ENCODE data around the gene PIMREG.

The PIMREG gene

DNA sequence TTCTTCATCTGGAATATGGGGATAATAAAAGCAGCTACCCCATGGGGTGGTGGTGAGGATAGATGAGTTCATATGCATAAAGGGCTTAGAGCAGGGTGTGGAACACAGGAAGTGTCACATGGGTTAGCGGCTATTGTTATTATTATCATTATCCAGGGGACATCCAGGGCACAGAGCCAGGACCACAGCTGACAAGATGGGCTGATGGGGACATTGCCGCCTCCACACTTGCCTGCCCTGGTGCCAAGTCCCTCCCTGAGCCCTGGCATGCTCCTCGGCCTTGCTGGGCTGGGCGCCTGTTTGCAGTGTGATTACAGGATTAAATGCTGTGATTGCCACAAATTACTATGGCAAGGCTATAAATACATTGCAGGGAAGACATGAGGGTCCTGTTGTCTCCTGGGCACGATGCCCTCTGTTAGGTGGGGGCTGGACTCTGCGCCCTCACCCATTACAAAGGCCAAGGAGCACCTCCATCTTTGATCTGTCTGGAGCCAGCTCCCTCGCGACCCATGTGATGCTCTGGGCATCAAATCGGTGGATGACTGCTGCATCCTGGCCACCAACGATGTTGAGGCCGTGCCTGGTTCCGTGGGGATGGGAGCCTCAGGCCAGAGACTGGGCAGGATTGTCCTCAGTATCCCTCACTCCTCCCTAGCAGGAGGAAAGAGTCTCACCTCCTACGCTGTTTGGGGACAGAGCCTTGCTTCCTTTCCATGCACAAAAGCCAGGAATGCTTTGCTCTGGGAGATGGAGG lies 43.2 kb downstream of the PIMREG start:
- Histone ChIP-seq H3K4me3 (ENCODE audit: low read length) (no peak overlapping the region), H3K4me1 (ENCODE audit: control insufficient read depth, insufficient read depth, low read length) (peaks cover 20% of the 10 kb centered on the region), H3K36me3 (ENCODE audit: insufficient read depth, low read length) (no peaks in the 10 kb centered on the region), H3K27me3 (ENCODE audit: control insufficient read depth, insufficient read depth, low read length) (no peaks in the 10 kb centered on the region), H3K9me3 (replicated peaks; ENCODE audit: low read length) (no peaks in the 10 kb centered on the region), H3K9ac (ENCODE audit: low read depth, low read length) (no peak overlapping the region), H3K4me2 (ENCODE audit: low read length) (no peak overlapping the region)

DNA sequence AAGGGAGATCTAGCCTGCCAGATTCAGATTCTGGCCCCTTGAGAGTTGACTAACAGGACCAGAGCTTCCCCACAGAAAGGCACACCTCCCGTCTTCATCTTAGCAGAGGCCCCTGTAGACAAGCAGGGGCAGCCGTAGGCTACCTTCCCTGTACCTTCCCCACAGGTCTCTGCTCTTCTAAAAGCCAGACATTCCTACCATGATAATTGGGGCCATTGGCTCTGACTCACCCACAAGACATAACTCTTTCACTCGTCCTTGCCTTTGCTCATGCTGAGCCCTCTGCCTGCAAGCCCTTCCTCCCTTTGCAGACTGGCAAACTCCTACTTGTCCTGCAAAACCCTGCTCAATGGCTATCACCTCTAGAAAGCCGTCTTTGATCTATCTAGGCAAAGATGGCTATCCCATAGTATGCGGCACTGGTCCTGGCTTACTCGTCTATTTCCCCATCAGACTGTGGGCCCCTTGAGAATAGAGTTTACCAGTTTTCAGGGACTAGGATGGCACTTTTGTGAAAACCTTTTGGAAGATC lies 43.8 kb downstream of the PIMREG start:
- Histone ChIP-seq H3K9me3 (replicated peaks; ENCODE audit: low read length) (no peaks in the 10 kb centered on the region), H3K36me3 (ENCODE audit: insufficient read depth, low read length) (no peaks in the 10 kb centered on the region), H3K4me3 (ENCODE audit: low read length) (no peak overlapping the region), H3K4me1 (ENCODE audit: control insufficient read depth, insufficient read depth, low read length) (peaks cover 20% of the 10 kb centered on the region), H3K4me2 (ENCODE audit: low read length) (no peak overlapping the region), H3K9ac (ENCODE audit: low read depth, low read length) (no peak overlapping the region), H3K27me3 (ENCODE audit: control insufficient read depth, insufficient read depth, low read length) (no peaks in the 10 kb centered on the region)

DNA sequence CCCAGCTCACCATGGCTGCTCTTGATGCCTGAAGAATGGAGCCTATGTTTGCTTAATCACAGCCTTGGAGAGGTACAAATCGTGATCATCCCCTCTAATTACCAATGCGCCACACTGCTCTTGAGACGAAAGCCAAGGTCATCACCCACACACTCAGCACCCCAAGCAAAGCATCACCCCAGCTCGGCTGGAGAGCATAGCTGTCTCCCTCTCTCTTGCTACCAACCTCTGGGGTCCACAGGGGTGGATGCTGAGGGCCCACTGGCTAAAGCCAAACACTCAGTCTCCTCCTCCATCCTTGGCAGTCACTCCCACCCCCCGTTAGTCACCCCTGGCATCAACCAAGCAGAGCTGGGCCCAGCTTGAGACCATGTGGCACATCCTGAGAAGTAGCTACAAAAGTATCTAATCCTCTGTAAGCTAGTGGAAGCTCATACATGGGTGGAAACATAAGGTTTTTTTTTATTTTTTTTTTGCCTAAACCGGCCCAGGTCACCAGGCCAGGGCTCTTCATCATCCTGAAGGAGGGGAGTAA lies 44.8 kb downstream of the PIMREG start:
- Histone ChIP-seq H3K9ac (ENCODE audit: low read depth, low read length) (no peak overlapping the region), H3K4me1 (ENCODE audit: control insufficient read depth, insufficient read depth, low read length) (peaks cover 20% of the 10 kb centered on the region), H3K9me3 (replicated peaks; ENCODE audit: low read length) (no peaks in the 10 kb centered on the region)

GRCh38 chr17:6491071-6491700 lies 46.9 kb downstream of the PIMREG start:
- no peak overlapping the region for H3K4me3 ChIP-seq (ENCODE audit: low read length)
- H3K27me3 ChIP-seq (ENCODE audit: control insufficient read depth, insufficient read depth, low read length), result no peaks in the 10 kb centered on the region
- no peaks in the 10 kb centered on the region for H3K9me3 ChIP-seq (replicated peaks; ENCODE audit: low read length)
- no peak overlapping the region for H3K4me2 ChIP-seq (ENCODE audit: low read length)
- H3K36me3 ChIP-seq (ENCODE audit: insufficient read depth, low read length), result no peaks in the 10 kb centered on the region
- peaks cover 20% of the 10 kb centered on the region for H3K4me1 ChIP-seq (ENCODE audit: control insufficient read depth, insufficient read depth, low read length)
- H3K9ac ChIP-seq (ENCODE audit: low read depth, low read length), result no peak overlapping the region

More for the DNA sequence above, 44.8 kb downstream of the PIMREG start:
- Histone ChIP-seq H3K36me3 (ENCODE audit: insufficient read depth, low read length) (no peaks in the 10 kb centered on the region), H3K4me3 (ENCODE audit: low read length) (no peak overlapping the region), H3K27me3 (ENCODE audit: control insufficient read depth, insufficient read depth, low read length) (no peaks in the 10 kb centered on the region), H3K4me2 (ENCODE audit: low read length) (no peak overlapping the region)

- no peaks in the 10 kb centered on the region for H3K27me3 ChIP-seq (ENCODE audit: control insufficient read depth, insufficient read depth, low read length)
- H3K4me1 ChIP-seq (ENCODE audit: control insufficient read depth, insufficient read depth, low read length), result peaks cover 9% of the 10 kb centered on the region
- no peaks in the 10 kb centered on the region for H3K9me3 ChIP-seq (replicated peaks; ENCODE audit: low read length)
- no peaks in the 10 kb centered on the region for H3K36me3 ChIP-seq (ENCODE audit: insufficient read depth, low read length)
- no peak overlapping the region for H3K4me3 ChIP-seq (ENCODE audit: low read length)
- H3K4me2 ChIP-seq (ENCODE audit: low read length), result no peak overlapping the region
- no peak overlapping the region for H3K9ac ChIP-seq (ENCODE audit: low read depth, low read length)
Observed at GRCh38 chr17:6492892-6493674, 48.8 kb downstream of the PIMREG start.

DNA sequence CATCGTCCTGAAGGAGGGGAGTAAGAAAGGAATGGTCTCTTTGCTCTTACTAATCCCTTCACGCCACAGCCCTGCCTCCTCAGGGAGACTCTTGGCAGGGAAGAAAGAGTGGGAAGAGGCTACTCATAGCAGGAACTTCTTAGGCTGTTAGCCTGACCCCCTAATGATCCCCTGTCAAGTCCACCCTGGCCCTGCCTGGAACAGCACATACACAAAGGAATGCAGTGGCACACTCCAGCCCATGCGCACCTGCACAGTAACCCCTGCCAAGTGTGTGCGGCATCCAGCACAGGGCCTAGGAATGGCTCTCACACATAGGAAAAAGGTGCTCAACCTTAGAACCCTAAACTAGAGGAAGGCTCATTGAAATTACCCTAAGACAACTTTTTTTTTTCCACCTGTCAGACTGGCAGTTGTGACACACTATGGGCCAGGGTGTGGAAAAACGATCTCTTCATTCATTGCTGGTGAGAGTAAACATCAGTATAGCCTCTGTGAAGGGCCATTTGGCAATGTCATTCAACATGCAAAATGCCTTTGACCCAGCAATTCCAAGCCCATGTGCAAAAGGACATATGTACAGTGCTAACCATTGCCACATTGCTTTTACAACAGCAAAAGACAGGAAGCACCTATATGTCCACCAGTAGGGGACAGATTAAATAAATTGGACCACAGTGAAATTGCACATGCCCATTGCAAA lies 50.1 kb downstream of the PIMREG start:
- Histone ChIP-seq H3K4me3 (ENCODE audit: low read length) (no peak overlapping the region), H3K36me3 (ENCODE audit: insufficient read depth, low read length) (no peaks in the 10 kb centered on the region), H3K27me3 (ENCODE audit: control insufficient read depth, insufficient read depth, low read length) (no peaks in the 10 kb centered on the region), H3K9ac (ENCODE audit: low read depth, low read length) (no peak overlapping the region), H3K4me1 (ENCODE audit: control insufficient read depth, insufficient read depth, low read length) (peaks cover 7% of the 10 kb centered on the region), H3K9me3 (replicated peaks; ENCODE audit: low read length) (no peaks in the 10 kb centered on the region), H3K4me2 (ENCODE audit: low read length) (no peak overlapping the region)

- Histone ChIP-seq H3K4me2 (ENCODE audit: low read length) (no peak overlapping the region), H3K4me3 (ENCODE audit: low read length) (no peak overlapping the region), H3K4me1 (ENCODE audit: control insufficient read depth, insufficient read depth, low read length) (peaks cover 7% of the 10 kb centered on the region), H3K27me3 (ENCODE audit: control insufficient read depth, insufficient read depth, low read length) (no peaks in the 10 kb centered on the region), H3K36me3 (ENCODE audit: insufficient read depth, low read length) (no peaks in the 10 kb centered on the region), H3K9ac (ENCODE audit: low read depth, low read length) (no peak overlapping the region), H3K9me3 (replicated peaks; ENCODE audit: low read length) (no peaks in the 10 kb centered on the region)
Observed at GRCh38 chr17:6495450-6496115, 51.3 kb downstream of the PIMREG start.

GRCh38 chr17:6496116-6496481 lies 51.8 kb downstream of the PIMREG start:
- H3K4me3 ChIP-seq (ENCODE audit: low read length), result no peak overlapping the region
- H3K4me1 ChIP-seq (ENCODE audit: control insufficient read depth, insufficient read depth, low read length), result peaks cover 7% of the 10 kb centered on the region
- no peak overlapping the region for H3K4me2 ChIP-seq (ENCODE audit: low read length)
- no peaks in the 10 kb centered on the region for H3K36me3 ChIP-seq (ENCODE audit: insufficient read depth, low read length)
- H3K27me3 ChIP-seq (ENCODE audit: control insufficient read depth, insufficient read depth, low read length), result no peaks in the 10 kb centered on the region
- no peak overlapping the region for H3K9ac ChIP-seq (ENCODE audit: low read depth, low read length)
- no peaks in the 10 kb centered on the region for H3K9me3 ChIP-seq (replicated peaks; ENCODE audit: low read length)

DNA sequence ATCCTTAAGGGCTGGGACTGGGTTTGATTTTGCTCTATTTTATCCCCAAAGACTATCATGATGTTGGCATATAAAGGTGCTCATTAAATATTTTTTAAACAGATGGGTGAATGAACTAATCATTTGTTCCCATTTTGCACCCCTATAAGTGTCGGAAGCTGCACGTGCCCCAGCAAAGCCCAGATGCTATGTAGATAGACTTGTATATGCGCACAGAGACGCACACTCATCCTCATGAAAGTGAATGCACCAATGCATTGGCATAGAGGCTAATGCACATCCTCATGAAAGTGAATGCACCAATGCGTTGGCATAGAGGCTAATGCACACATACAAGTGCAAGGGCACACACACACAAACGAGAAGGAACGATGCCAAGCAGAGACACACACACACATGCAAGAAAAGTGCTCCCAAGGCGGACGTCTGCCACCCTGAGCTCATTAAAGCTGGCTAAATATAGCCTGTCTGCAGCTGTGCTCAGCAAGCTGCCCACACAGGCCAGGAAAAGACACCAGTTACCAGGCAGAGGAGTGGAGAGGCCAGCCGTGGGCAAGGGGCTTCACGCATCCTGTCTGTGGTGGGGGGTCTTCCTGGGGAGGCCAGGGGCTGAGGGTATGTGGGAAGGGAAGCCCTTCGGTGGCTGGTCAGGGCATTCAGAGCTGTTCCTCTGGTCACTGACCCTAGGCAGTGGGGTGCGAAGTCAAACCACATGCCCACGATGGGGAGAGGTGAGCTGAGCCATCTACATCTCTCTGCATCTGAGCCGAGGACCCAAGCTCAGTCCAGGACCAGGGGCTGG lies 52.6 kb downstream of the PIMREG start:
- no peak overlapping the region for H3K4me3 ChIP-seq (ENCODE audit: low read length)
- no peak overlapping the region for H3K4me2 ChIP-seq (ENCODE audit: low read length)
- no peaks in the 10 kb centered on the region for H3K36me3 ChIP-seq (ENCODE audit: insufficient read depth, low read length)
- no peak overlapping the region for H3K9ac ChIP-seq (ENCODE audit: low read depth, low read length)
- no peaks in the 10 kb centered on the region for H3K27me3 ChIP-seq (ENCODE audit: control insufficient read depth, insufficient read depth, low read length)
- H3K9me3 ChIP-seq (replicated peaks; ENCODE audit: low read length), result no peaks in the 10 kb centered on the region
- H3K4me1 ChIP-seq (ENCODE audit: control insufficient read depth, insufficient read depth, low read length), result peaks cover 7% of the 10 kb centered on the region
